ENCODE measurements around the gene PCYOX1L.

The PCYOX1L gene

DNA sequence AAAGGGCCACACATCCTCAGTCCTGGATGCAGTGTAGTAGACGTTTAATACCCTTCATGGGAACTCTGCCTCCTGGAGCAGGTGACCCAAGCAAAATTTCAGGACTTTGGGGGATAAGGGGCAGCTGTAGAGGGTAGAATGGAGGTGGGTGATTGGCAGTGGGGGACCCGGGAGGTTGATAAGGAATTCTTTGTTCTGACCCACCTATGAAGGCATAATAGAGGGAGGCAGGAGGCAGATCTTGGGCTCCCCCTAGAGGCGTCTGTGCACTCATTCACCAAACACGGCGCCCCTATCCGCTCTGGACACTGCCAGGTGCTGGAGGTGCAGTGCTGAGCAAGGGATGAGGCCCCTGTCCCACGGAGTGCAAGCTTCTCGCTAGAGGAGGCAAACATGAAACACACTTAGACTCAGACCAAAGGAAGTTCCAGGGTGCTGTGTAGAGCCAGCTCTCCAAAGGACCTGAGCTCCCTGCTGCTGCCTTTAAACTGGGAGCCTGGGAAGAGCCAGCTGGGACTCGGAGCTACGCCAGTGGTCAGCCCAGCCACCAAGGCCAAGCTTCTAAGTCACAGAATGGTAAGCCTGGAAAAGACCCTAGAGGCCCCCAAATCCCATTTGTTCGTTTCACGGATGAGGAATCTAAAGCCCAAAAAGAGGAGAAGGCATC, 13.6 kb downstream of the PCYOX1L start:
- peak; percentile 85 for DNase-seq

DNA sequence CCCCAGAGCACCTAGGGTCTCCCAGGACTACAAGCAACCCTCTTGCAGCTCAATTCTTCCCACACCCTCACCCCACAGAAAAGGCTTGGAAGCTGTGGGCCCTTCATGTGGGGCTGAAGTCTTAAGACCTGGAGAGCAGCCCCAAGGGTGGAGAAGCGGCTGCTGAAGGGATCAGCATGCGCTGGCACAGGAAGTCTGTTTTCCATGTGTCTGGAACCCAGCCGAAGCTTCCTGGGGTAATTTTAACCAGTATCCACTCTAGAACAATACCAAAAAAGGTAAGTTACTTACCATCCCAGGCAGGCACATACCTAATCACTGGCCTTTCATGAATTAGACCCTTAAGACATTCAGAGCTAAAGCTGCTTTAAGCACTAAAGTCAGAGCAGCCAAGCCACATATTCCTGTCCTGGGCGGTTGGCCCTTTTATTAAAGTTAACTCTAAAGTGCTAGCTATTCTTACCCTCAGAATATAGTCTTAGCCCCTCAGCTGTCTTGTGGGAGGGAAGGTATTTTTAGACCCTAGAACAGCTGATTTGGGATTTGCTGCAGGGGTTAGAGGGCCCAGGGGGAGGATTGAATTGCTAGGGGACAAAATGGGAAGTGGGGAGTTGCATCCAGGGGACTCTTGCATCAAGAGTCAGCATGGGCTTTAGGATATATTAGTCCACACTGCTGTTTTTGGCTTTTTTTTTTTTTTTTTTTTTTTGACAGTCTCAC, 14.4 kb downstream of the PCYOX1L start:
- DNase-seq, result no peak

DNA sequence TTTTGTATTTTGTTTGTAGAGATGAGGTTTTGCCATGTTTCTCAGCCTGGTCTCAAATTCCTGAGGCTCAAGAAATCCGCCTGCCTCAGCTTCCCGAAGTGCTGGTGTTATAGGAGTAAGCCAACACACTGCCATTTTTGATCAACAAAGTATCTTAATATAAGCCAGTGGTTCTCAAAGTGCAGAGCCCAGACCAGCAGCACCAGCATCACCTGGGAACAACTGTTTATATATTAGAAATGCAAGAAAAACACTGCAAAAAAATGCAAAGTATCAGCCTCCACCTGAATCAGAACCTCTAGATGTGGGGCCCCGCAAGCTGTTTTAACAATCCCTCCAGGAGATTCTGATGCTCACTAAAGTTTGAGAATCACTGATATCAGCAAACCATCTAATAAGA, 15.1 kb downstream of the PCYOX1L start:
- DNase-seq, result no peak

DNA sequence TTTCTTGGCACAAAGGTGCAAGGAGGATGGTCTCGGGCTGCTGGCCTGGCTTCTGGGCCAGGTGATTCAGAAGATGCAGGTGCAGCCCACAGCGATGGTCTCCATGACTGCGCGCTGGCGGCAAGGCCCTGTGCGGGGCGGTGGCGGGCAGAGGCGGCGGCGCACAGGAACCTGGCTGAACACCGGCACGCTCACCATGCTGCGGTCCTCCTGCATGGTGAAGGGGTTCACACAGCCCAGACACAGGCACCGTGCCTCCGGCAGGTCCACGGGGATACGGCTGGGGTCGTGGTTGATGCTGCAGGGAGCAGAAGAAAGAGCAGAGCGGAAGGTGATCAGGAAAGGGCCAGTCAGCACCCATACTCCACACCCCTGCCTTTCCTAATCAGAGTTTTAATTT, 16.5 kb downstream of the PCYOX1L start:
- DNase-seq, result no peak

DNA sequence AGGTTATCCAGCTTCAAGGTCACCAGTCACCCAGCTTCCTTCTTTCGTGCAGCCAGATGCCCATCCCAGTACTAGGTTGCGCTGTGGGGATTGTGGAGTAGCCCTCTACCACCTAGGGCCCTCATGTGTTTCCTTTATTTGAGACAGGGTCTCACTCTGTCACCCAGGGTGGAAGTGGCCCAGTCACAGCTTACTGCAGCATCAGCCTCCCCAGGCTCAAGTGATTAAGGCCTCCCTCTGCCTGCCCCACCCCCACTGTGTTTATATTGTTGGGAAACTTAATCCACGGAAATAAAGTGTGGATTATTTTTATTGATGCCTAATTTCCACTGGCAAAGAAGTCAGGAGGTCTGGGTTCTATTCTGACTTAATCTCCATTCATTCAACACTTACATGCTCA, 17.0 kb downstream of the PCYOX1L start:
- DNase-seq, result no peak

DNA sequence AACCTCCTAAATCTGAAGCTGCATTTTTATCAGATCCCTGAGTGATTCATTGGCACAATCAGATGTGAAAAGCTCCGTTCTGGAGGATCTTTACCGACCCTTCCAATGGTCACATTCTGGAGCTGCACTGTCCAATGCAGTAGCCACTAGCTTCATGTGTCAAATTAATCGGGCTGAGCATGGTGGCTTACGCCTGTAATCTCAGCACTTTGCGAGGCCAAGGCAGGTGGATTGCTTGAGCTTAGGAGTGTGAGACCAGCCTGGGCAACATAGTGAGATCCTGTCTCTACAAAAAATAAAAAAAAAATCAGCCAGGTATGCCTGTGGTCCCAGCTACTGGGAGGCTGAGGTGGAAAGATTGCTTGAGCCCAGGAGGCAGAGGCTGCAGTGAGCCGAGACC, 17.6 kb downstream of the PCYOX1L start:
- DNase-seq, result no peak

DNA sequence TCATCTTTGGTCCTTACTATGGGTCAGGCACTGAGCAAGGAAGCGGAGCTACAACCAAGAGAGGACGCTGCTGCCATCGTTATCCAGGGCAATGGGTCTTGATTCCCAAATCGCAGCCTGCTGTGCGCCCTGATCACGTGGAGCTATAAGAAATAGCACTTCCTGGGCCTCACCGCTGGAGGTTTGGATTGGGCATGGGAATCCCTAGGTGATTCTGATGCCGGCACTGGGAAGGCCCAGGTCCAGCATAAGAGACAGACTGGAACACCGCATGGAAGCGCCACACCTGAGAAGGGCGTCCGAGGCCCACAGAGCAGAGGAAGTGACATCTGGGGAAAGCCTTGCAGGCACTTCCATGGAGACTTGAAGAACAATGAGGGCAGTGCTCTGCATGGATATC, 18.3 kb downstream of the PCYOX1L start:
- DNase-seq, result no peak

DNA sequence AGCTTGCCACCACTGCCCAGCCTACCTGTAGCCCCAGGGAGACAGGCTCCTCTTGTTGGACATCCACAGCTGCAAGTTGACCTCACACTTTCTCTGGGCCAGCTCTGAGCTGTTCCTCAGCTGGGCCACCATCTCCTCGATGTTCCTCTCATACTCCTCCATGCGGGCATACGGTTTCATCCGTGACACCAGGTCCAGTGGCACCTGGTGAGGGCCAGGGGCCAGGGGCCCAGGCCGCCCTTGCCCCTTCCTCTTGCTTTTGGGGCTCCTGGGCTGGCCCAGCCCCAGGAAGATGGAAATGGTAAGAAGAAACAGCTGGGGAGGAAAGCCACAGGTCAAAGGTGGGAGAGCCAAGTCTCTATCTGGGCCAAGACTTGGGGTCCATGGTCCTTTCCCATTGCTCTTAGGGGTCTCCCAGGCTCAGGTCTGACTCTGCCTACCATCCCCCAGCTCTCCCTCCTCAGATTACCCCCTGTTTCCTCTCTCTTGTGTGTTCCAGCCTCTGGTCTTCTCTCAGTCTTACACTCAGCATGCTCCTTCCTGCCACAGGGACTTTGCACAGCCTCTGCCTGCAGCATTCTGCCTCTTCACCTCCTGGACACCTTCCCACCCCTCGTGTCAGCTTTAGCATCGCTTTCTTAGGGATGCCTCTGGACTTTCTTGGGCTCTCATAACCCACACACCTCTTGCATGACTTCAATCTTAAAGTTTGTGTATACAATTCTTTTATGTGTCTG, 19.0 kb downstream of the PCYOX1L start:
- no peak for DNase-seq

DNA sequence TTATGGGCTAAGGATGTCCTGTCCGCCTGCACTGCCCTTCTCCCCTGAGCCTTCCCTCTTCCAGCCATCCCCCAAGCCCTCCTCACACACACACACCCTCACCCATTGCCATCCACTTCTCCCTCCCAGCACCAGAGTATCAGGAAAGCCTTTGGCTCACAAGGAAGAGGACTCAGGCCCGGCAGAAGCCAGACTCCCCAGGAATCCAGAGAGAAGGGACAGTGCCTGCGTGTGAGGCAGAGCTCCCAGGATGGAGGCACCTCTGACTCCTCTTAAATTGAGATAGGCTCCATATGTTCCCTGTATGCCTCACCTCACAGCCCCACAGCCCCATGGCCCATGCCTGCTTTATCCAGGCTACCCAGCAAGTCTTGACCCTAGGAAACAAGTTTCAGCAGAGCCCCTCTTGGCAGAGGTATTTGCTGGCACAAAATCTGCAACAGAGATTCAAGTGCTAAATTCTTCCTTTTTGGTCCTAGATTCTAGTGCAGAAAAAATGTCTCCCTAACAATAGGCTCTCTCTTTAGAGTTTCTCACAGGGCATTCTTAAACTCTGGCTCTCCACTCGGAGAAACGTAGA, 20.5 kb downstream of the PCYOX1L start:
- DNase-seq, result no peak

DNA sequence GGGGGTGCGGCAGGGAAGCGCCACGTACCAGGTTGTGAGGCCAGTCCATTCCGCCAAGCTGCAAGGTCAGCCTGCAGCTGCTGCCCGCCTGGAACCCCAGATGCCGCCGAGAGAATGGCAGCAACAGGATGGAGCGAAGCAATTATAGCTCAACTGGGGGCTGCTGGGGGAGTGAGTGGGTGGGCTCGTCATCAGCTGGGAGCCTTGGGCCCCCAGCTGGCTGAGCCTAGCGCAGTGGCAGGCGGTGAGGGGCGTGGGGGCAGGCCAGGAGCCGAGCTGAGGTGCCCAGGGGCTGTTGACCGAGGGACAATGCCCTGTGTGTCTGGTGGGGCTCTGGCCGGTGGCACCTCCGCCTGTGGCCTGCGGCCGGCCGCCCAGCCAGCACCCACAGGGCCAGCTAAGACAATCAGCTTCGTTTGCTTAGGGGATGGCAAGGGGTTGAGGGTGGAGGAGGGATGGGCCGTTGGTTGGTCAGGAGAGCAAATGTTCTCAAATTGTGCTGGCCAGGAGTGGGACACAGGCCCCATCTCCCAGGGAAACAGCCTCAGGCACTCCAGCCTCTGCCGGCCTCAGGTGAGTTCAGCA, 21.4 kb downstream of the PCYOX1L start, which contains the start of gene IL17B:
IL17B (minus strand) TSS at position 116 of the 585 bp plus-strand sequence; CDS start at position 49, 67 bp downstream.
- no peak for DNase-seq

DNA sequence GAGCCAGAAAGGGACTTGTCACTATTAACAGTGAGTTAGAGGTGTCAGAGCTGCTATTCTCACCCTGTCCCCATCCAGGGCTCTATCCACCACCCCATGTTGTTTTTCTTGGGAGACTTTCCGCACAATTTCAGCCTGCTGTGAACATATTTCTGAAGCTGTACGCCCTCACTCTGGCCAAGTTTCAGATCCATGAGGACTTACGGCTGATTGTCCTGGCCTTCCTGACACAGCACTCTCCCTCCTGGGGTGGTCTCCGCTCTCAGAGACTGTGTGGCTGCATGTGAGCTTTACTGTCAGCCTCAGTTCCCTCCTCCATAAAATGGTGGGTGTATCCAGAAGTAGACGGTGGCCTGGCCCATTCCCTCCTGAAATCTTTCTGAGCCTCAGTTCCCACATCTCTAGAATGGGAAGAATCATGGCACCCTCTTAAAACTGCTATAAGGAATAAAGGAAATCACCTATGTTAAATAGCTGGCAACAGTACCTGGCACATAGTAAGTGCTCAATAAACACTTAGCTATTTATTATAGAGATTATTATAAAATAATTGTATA, 22.1 kb downstream of the PCYOX1L start:
- no peak for DNase-seq

DNA sequence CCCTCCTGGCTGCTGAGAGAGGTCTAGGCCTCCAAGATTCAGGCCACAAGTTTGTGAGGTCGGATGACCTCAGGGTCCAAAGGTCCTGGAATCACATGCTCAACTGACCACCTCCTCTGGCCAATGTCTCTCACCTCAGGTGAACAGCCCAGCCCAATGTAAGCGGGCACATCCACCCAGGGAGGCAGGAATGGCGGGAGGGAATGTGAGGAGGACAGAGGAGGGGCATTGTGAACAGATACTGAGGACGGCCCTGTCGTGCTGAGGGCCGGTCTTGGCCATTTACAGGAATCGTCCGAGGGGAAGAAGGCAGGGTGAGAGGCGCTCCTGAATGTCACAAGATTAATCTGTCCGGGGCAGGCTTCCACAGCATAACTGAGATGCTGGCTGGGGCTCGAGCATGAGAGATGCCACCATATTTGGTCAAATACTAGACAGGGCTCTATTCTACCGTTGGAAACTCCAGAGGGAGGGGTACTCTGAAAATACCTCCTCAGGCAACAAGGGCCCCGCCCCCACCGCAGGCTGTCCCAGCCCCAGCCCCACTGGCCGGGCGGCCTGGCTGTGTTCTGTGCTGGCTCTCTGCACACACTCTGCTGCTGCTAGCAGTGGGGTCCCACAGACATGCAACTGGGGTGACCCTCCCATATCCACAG, 22.7 kb downstream of the PCYOX1L start:
- no peak for DNase-seq

DNA sequence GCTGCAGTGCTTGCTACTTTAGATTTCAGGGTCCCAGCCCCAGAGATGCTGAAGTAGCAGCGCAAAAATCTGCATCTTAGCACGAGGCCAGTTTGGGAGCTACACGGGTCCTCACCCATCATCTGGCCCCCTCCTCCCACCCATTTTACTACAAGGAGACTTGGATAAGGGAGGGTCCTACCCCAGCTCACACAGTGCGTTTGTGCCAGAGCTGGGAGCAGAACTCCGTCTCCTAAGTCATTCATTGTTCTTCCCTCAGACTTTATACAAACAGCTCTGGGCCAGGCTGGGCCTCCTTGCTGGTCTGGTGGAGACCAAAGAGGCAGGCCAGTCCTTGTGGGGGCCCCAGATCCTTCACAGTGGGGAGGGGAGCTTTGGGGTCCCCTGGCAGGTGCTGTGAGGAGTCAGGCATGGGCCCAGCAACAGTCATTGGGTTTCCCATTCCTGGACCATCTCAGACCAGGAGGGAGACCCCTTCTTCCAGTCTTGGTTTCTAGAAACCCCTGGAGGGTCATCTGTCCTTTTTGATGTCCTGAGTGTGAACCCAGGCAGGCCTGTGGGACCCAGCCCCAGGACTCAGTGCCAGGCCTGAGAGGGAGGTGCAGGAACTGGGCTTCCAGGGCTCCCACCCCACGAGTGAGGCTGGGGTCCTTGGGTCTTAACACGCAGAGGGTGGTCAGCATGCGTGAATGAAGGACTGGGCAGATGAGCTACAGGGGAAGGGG, 23.6 kb downstream of the PCYOX1L start:
- peak; percentile 65 for DNase-seq

DNA sequence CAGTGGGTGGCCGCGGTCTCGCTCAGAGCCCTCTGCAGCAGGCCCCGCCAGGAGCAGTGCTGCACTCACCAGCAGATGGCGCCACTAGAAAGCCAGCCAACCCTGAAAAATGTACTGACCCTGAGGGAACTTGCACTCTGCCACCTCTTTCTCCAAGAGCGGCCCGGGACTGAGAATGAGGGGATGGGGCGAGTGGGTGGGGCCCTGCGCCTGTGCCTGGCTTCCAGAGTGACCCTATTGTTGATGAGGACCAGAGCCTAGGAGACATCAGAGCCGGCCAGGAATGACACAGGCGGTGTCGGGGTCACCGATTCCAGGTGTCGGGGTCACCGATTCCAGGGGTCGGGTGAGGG, 24.1 kb downstream of the PCYOX1L start:
- DNase-seq, result peak; percentile 91

DNA sequence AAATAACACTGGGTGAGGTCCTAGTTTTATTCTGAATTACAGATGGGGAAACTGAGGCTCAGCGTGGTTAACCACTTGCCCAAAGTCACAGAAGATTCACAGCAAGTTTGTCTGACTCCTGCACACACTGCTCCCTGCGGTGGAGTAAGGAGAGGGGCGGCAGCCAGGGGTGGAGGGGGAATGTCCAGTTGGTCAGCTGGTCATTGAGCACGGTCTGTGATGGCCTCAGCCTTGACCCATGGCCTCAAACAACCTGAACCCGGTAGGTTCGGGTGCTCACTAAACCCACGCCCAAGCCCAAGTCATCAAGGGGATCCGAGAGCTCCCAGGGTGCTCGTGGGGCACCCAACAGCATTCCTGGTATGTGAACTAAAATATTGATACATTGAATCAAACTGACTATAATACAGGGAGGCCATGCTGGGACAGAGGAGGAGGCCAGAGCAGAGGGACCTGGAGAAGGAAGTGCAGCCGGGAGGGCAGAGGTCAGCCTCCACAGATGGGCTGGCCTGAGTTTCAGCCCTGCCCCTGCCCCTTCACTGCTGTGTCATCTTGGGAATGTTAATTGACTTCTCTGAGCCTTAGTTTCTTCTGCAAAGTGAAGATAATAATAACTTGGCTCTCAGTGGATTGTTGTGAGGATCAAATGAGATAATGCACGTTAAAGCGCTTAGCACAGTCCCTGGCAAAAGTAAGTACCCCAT, 24.8 kb downstream of the PCYOX1L start:
- DNase-seq, result no peak

DNA sequence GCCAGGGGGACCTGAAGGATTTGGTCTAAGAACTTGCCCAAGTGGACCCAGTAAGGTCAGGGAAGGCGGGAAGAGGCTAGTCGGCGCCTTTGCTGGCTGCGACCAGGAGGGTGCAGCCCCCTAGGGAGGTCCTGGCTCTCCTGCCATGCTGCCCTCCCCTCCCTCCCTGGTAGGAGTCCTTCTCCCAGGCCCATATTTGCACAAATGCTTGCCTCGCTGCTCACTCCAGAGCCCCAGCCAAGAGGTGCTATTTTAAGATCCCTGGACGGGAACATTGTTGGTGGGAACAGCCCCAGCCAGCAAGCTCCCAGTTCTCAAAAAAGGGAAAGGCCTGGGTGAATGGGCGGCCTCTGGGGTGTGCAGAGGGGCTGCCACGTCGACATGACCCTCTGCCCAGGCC, 25.6 kb downstream of the PCYOX1L start:
- no peak for DNase-seq

DNA sequence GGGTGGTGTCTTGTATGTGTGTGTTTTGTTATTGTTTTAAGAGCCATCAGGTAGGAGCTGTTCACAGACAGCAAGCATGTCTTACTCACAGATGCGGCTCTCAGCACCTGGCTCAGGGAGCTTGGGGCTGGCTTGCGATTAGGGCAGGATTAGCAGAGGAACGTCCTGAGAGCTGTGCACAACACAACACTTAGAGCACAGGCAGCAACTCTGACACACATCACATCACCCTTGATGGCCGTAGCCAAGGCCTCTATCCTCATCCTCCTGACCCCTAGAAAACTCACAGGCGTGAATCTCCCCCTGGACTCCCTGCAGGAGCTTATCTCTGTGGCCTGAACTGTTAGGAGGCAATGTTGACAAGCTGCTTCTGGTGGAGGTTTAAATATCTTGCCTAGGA, 28.3 kb downstream of the PCYOX1L start:
- DNase-seq, result no peak

DNA sequence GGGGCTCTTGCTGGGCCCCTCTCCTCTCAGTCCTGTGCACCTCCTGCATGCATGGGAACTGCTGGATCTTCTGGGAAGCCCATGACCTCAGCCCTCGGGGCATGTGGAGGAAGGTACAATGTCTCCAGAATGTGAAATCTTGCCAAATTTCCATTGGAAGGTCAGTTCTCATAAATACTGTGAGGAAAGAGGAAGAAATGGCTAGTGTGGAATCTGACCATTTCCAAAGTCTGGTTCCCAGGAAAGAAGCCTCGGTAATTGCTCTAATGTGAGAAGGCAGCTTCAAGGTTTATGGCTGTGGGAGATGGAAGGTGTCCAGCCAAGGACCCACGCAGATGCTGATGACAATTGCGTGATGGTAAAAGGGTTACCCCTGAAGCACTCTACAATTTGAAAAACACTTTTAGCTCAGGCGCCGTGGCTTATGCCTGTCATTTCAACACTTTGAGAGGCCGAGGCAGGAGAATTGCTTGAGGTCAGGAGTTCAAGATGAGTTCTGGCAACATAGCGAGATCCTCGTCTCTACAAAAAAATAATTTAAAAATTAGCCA, 29.3 kb downstream of the PCYOX1L start:
- DNase-seq, result no peak

DNA sequence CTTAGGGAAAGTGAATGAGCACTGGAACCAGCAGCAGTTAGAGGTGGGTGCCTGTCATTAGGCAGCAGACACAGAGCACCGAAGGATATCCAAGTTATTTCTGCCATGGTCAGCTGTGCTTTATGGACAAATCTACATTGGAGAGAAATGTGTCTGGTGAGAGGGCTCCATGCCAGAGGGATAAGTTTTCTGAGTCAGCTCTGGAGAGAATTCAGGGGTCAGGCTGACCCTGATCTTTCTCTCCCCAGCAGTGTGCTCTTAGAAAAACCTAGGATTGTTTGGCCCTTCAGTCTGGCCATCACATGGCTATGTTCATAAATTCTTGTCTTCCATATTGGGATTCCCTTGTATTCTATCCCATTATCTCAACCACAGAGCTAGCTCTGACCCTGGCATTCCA, 30.1 kb downstream of the PCYOX1L start:
- DNase-seq, result no peak

DNA sequence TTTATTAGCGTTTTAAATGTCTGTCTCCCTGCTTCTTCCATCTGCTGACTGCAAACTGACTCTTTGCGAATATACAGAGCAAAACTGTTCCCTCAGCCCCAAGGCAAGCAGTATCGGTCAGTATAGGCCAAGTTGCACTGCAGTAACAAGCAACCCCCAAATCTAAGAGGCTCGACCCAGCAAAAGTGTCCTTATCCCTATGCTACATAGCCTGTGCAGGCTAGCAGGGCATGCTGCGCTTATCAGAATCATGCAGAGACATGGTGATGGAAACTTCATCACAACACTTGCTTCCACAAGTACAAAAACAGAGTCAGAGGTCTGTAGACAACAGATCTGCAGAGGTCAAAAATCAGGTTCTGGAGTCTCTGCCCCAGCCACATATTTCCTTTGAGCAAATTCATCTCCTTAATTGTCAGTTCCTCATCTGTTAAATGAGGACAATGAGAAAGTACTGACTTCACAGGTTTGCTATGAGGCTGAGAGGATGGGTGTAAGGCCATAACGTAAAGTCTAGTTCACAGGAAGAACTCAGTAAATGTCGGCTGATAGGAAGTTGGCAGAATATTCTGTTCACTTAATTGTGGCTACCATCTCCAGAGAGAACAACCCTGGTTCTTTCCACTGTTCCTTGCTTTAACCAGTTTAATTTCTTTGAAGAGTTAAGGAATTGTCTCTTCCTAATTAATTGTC, 30.8 kb downstream of the PCYOX1L start:
- DNase-seq, result no peak

All from activated CD8-positive, alpha-beta memory T cell treated with anti-CD3 and anti-CD28 coated beads for 24 hours (primary cell).